ENCODE results near the gene RPA3. TPM values are rescaled to one million over a fixed set of nuclear protein-coding genes. Genes with fewer than 3 reads are reported as not detected.

RPA3 gene
- polyA plus RNA-seq (2011; rRNA removed) (9.2 and 18.4 TPM in 2 replicates), polyA minus RNA-seq (2011; rRNA and poly(A)+ RNA removed) (2.9 and 3.7 TPM in 2 replicates)

DNA sequence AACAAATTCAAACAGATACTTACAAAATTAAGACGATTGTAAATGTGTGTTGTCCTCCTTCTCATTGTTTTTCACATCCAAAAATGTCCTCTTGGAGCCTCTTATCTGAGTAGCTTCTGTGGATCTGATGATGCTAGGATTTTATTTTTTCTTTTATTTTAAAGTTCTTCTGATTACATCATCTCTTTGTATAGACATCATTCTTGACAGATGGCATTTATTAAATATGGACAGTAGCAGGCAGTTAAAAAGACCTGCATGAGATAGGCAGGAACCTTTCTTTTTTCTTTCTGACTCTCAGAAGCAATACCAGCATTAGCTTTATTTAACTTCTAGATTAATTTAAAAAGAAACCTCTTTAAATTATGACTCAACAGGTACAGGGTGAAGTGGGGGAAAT lies at the start of gene RPA3:
Gene RPA3, minus strand, starts transcription at position 116 of the 400 bp plus-strand sequence. CDS start 78,189 bp downstream, outside the sequence.
- H3K36me3 ChIP-seq (ENCODE audit: control insufficient read depth, insufficient read depth, low read length) = no peaks in the 10 kb centered on the region
- H3K4me3 ChIP-seq (ENCODE audit: low read depth, low read length) = no peak within 1 kb of the TSS
- DNase-seq (ENCODE audit: low read depth) = no peak
- TF ChIP-seq, protein P1, sequence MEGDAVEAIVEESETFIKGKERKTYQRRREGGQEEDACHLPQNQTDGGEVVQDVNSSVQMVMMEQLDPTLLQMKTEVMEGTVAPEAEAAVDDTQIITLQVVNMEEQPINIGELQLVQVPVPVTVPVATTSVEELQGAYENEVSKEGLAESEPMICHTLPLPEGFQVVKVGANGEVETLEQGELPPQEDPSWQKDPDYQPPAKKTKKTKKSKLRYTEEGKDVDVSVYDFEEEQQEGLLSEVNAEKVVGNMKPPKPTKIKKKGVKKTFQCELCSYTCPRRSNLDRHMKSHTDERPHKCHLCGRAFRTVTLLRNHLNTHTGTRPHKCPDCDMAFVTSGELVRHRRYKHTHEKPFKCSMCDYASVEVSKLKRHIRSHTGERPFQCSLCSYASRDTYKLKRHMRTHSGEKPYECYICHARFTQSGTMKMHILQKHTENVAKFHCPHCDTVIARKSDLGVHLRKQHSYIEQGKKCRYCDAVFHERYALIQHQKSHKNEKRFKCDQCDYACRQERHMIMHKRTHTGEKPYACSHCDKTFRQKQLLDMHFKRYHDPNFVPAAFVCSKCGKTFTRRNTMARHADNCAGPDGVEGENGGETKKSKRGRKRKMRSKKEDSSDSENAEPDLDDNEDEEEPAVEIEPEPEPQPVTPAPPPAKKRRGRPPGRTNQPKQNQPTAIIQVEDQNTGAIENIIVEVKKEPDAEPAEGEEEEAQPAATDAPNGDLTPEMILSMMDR (IDR thresholded peaks at IDR 0.05; ENCODE audit: insufficient read depth, low read depth, low read length) = no peak
- CTCF ChIA-PET = interaction anchor here (1.1 kb wide), 1 partner anchor 123 kb away, joined by 3 read pairs; no protein-coding TSS in a partner anchor
- POLR2A ChIA-PET = interaction anchor here (0.6 kb wide), 1 partner anchor 99 kb away, joined by 8 read pairs; no protein-coding TSS in a partner anchor
- no peaks in the 10 kb centered on the region for H3K27me3 ChIP-seq (ENCODE audit: control insufficient read depth, insufficient read depth, low read length)

DNA sequence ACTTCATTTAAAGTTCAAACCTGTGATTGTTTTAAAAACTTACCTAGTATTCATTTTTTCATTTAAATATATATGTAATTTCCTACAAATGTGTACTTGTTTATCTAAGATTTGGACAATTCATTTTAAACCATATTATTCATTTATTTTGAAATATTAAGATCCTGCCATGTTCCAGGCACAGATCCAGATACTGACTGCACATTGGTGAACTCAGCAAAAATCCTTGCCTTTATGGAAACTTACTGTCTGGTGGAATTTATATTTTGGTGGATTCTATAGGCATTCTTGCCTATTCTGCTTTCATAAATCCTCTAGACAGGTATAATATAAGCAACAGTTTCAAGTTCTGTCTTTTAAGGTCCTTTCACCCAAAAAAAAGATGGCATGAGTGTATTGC lies 48.3 kb upstream of the RPA3 start:
- ChIA-PET CTCF (no interaction called here), POLR2A (no interaction called here)
- Histone ChIP-seq H3K4me3 (ENCODE audit: low read depth, low read length) (no peak overlapping the region), H3K36me3 (ENCODE audit: control insufficient read depth, insufficient read depth, low read length) (no peaks in the 10 kb centered on the region), H3K27me3 (ENCODE audit: control insufficient read depth, insufficient read depth, low read length) (no peaks in the 10 kb centered on the region)
- TF ChIP-seq, protein P1 (IDR thresholded peaks at IDR 0.05; ENCODE audit: insufficient read depth, low read depth, low read length) = no peak
- no peak for DNase-seq (ENCODE audit: low read depth)

DNA sequence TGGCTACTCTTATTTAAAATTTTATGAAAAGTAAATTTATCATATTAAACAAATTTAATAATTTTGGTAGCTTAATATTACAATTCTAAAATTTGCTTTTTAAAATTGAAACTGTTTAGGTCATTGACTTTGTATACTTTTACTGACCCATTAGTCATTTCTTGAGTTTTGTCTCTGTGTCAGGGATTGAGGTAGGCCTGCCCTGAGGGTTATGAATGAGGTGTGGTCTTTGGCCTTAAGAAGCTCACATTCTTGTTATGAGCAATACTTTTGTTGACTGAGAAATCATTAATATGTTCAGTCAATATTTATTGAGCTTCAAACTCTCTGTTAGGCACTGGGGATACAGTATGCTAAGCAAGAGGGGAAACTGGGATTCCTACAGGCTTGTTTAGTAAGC lies 47.0 kb upstream of the RPA3 start:
- POLR2A ChIA-PET = interaction anchor here (1.2 kb wide), 1 partner anchor 203 kb away, joined by 3 read pairs; the partner anchor contains the start of gene GLCCI1
- DNase-seq (ENCODE audit: low read depth) = no peak

GRCh38 chr7:7764520-7765396 lies 46.4 kb upstream of the RPA3 start:
- TF ChIP-seq, protein P1 (IDR thresholded peaks at IDR 0.05; ENCODE audit: insufficient read depth, low read depth, low read length) = no peak
- ChIA-PET CTCF (interaction anchor here (1.1 to 1.3 kb wide), 2 partner anchors 14 to 150 kb away, joined by 3 read pairs; no protein-coding TSS in a partner anchor), POLR2A (interaction anchor here (1.2 kb wide), 1 partner anchor 204 kb away, joined by 3 read pairs; the partner anchor contains the start of gene GLCCI1)
- H3K4me3 ChIP-seq (ENCODE audit: low read depth, low read length) = no peak overlapping the region
- no peaks in the 10 kb centered on the region for H3K27me3 ChIP-seq (ENCODE audit: control insufficient read depth, insufficient read depth, low read length)
- no peak for DNase-seq (ENCODE audit: low read depth)
- no peaks in the 10 kb centered on the region for H3K36me3 ChIP-seq (ENCODE audit: control insufficient read depth, insufficient read depth, low read length)

More for the DNA sequence above, 47.0 kb upstream of the RPA3 start:
- CTCF ChIA-PET = interaction anchor here (1.3 kb wide), 1 partner anchor 14 kb away, joined by 3 read pairs; no protein-coding TSS in a partner anchor
- Histone ChIP-seq H3K27me3 (ENCODE audit: control insufficient read depth, insufficient read depth, low read length) (no peaks in the 10 kb centered on the region), H3K36me3 (ENCODE audit: control insufficient read depth, insufficient read depth, low read length) (no peaks in the 10 kb centered on the region), H3K4me3 (ENCODE audit: low read depth, low read length) (no peak overlapping the region)
- TF ChIP-seq, protein P1 (IDR thresholded peaks at IDR 0.05; ENCODE audit: insufficient read depth, low read depth, low read length) = no peak

All from BJ (cell line).